ENCODE results near the gene MARF1.
"Not testable (repeated sequence)": the region's sequence is repeated elsewhere in the genome, so short reads cannot be mapped to it uniquely, and the experiment has no call there.

MARF1 gene

GRCh38 chr16:15573896-15574613 lies 68.9 kb downstream of the MARF1 start:
- DNase-seq (ENCODE audit: low read depth, low spot score), result not testable (repeated sequence)

GRCh38 chr16:15573274-15573895 lies 69.6 kb downstream of the MARF1 start:
- no peak for DNase-seq (ENCODE audit: low read depth, low spot score)

GRCh38 chr16:15572329-15573001 lies 70.5 kb downstream of the MARF1 start:
- DNase-seq (ENCODE audit: low read depth, low spot score), result no peak

GRCh38 chr16:15571557-15571956 lies 71.4 kb downstream of the MARF1 start:
- no peak for DNase-seq (ENCODE audit: low read depth, low spot score)

- not testable (repeated sequence) for DNase-seq (ENCODE audit: low read depth, low spot score)
Observed at GRCh38 chr16:15570666-15571065, 72.3 kb downstream of the MARF1 start.

GRCh38 chr16:15567823-15568222 lies 75.1 kb downstream of the MARF1 start:
- no peak for DNase-seq (ENCODE audit: low read depth, low spot score)

GRCh38 chr16:15566095-15566494 lies 76.9 kb downstream of the MARF1 start:
- DNase-seq (ENCODE audit: low read depth, low spot score), result no peak

- DNase-seq (ENCODE audit: low read depth, low spot score), result no peak
Observed at GRCh38 chr16:15564604-15565339, 78.2 kb downstream of the MARF1 start.

- DNase-seq (ENCODE audit: low read depth, low spot score), result no peak
Observed at GRCh38 chr16:15559176-15559575, 83.8 kb downstream of the MARF1 start.

GRCh38 chr16:15557258-15557657 lies 85.7 kb downstream of the MARF1 start:
- DNase-seq (ENCODE audit: low read depth, low spot score), result no peak

- DNase-seq (ENCODE audit: low read depth, low spot score), result no peak
Observed at GRCh38 chr16:15556130-15556529, 86.8 kb downstream of the MARF1 start.

- DNase-seq (ENCODE audit: low read depth, low spot score), result no peak
Observed at GRCh38 chr16:15553313-15554088, 89.5 kb downstream of the MARF1 start.

- DNase-seq (ENCODE audit: low read depth, low spot score), result no peak
Observed at GRCh38 chr16:15552507-15552906, 90.4 kb downstream of the MARF1 start.

GRCh38 chr16:15548482-15548891 lies 94.5 kb downstream of the MARF1 start:
- DNase-seq (ENCODE audit: low read depth, low spot score), result no peak

GRCh38 chr16:15547768-15548096 lies 95.2 kb downstream of the MARF1 start:
- no peak for DNase-seq (ENCODE audit: low read depth, low spot score)

GRCh38 chr16:15547072-15547767 lies 95.7 kb downstream of the MARF1 start:
- not testable (repeated sequence) for DNase-seq (ENCODE audit: low read depth, low spot score)

- no peak for DNase-seq (ENCODE audit: low read depth, low spot score)
Observed at GRCh38 chr16:15545544-15545943, 97.4 kb downstream of the MARF1 start.

GRCh38 chr16:15544405-15544804 lies 98.5 kb downstream of the MARF1 start:
- no peak for DNase-seq (ENCODE audit: low read depth, low spot score)

Data from activated CD4-positive, CD25-positive, alpha-beta regulatory T cell treated with anti-CD3 and anti-CD28 coated beads, Interleukin-2, amount 50 U/mL, for 16 hours (primary cell).